Gastroesophageal sphincter (tissue), 4 donors: Measurements from ENCODE around the gene MAPKBP1. TPM values are rescaled to one million over a fixed set of nuclear protein-coding genes. Genes with fewer than 3 reads are reported as not detected.

ENCODE experiments used
- ATAC-seq: fragments of 150-250 bp; one replicate; pipeline ENCODE4 v1.9.1; 2016; ENCODE audit warnings: mild to moderate bottlenecking, moderate library complexity
- H3K27ac ChIP-seq, 4 donors: fragments of 200-600 bp; sonication (generic) in 3 of 4; 1 replicate in 3 of 4; 2 replicates in 1 of 4; pipeline ENCODE4 v1.5.1; 2016 to 2019
- H3K27me3 ChIP-seq: fragments of 200-600 bp; sonication (generic); one replicate; pipeline ENCODE4 v1.5.1; 2019
- H3K36me3 ChIP-seq, 2 donors: fragments of 200-600 bp; sonication (generic); one replicate each; pipeline ENCODE4 v1.5.1; 2019; ENCODE audit warnings: control low read depth in 1 of 2
- H3K4me1 ChIP-seq, 3 donors: fragments of 200-600 bp; sonication (generic); 1 replicate in 2 of 3; 2 replicates in 1 of 3; pipeline ENCODE4 v1.5.1; 2016 to 2019; ENCODE audit warnings: control low read depth in 2 of 3
- H3K4me3 ChIP-seq, 2 donors: fragments of 200-600 bp; sonication (generic); one replicate each; pipeline ENCODE4 v1.5.1; 2019; ENCODE audit warnings: mild to moderate bottlenecking in 1 of 2, moderate library complexity in 1 of 2
- H3K9me3 ChIP-seq, 3 donors: fragments of 200-600 bp; sonication (generic); one replicate each; pipeline ENCODE4 v1.5.1; 2017 to 2019; ENCODE audit warnings: control low read depth in 2 of 3
- EP300 ChIP-seq: sonication (generic); formaldehyde crosslinking; IDR thresholded peaks from one replicate; pipeline ENCODE4 v1.6.1; 2017; ENCODE audit warnings: antibody characterized with exemption, mild to moderate bottlenecking
- POLR2A ChIP-seq, 2 donors: fragments of 450-650 bp; IDR thresholded peaks; one replicate each; pipeline ENCODE4 v1.6.1; 2017; ENCODE audit warnings: antibody characterized with exemption in 2 of 2, mild to moderate bottlenecking in 2 of 2, moderate library complexity in 1 of 2
- POLR2AphosphoS5 ChIP-seq: sonication (generic); formaldehyde crosslinking; IDR thresholded peaks from one replicate; pipeline ENCODE4 v1.6.1; 2017; ENCODE audit warnings: antibody characterized with exemption
- WGBS, 2 donors: methylation state at CpG; one replicate each; pipeline ENCODE4 v1.1.5; 2018; ENCODE audit warnings: low coverage in 1 of 2; 5-methylcytosine and 5-hydroxymethylcytosine counted together
- small RNA-seq, 4 donors: library from RNA; depleted of rRNA; stranded (forward); fragments of <200 nt; gene quantifications; one replicate each; pipeline ENCODE3, GENCODE V24; 2016
- total RNA-seq, 4 donors: library from RNA; depleted of rRNA; stranded (reverse); fragments of >200 nt; gene quantifications; one replicate each; pipeline ENCODE4 v1.1.0, GENCODE V29; 2016
- TF ChIP-seq, protein P1 (sequence below), 4 experiments: fragments of 200-600 bp in 2 of 4; fragments of 450-650 bp in 2 of 4; sonication (generic) in 1 of 4; IDR thresholded peaks; one replicate each; pipeline ENCODE4 v1.5.1; 2017 to 2019; ENCODE audit warnings: antibody characterized with exemption in 4 of 4, mild to moderate bottlenecking in 2 of 4, moderate library complexity in 2 of 4

Gene MAPKBP1
- total RNA-seq, 4 donors from 2014 or later = 25.1 to 48.9 (median 30.6) TPM

DNA sequence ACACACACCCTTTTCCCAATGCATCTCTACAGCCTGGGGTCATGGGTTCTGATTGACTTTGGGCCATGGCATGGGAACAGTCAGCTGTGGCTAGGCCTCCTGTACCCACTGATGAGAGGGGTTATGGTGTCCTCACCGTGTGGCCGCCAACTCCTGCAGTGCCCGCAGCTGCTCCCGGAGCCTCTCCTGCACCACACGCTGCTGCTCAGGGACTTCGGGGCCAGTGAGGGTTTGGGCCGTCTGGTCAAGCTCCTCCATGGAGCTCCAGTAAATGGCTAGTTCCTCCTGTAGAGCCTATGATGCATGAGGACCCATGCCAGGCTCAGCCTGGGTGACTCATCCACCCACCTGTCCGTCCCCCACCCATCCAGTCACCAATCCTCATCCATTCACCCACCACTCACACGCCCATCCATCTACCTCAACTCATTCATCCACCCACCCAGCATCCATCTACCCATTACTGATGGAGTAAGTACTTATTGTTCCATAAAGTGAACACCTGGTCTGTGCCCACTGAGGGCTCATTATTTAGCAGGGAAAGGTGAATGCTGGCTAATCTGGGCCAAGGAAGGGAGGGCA lies 98.0 kb downstream of the MAPKBP1 start:
- Histone ChIP-seq H3K27me3 (no peaks in the 10 kb centered on the region), H3K9me3 (no peaks in the 10 kb centered on the region), H3K4me1 (no peaks in the 10 kb centered on the region), H3K27ac (no peak overlapping the region), H3K36me3 (no peaks in the 10 kb centered on the region), H3K4me3 (no peak overlapping the region)
- ATAC-seq = no peak
- WGBS, 2 donors = 70 to 92% methylated on average over 2 to 3 of the region's 9 CpGs
- no peak for TF ChIP-seq EP300
- TF ChIP-seq POLR2AphosphoS5 = no peak
- TF ChIP-seq, protein P1, sequence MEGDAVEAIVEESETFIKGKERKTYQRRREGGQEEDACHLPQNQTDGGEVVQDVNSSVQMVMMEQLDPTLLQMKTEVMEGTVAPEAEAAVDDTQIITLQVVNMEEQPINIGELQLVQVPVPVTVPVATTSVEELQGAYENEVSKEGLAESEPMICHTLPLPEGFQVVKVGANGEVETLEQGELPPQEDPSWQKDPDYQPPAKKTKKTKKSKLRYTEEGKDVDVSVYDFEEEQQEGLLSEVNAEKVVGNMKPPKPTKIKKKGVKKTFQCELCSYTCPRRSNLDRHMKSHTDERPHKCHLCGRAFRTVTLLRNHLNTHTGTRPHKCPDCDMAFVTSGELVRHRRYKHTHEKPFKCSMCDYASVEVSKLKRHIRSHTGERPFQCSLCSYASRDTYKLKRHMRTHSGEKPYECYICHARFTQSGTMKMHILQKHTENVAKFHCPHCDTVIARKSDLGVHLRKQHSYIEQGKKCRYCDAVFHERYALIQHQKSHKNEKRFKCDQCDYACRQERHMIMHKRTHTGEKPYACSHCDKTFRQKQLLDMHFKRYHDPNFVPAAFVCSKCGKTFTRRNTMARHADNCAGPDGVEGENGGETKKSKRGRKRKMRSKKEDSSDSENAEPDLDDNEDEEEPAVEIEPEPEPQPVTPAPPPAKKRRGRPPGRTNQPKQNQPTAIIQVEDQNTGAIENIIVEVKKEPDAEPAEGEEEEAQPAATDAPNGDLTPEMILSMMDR (IDR thresholded peaks at IDR 0.05) = no peak
- TF ChIP-seq POLR2A (IDR thresholded peaks at IDR 0.05) = no peak

DNA sequence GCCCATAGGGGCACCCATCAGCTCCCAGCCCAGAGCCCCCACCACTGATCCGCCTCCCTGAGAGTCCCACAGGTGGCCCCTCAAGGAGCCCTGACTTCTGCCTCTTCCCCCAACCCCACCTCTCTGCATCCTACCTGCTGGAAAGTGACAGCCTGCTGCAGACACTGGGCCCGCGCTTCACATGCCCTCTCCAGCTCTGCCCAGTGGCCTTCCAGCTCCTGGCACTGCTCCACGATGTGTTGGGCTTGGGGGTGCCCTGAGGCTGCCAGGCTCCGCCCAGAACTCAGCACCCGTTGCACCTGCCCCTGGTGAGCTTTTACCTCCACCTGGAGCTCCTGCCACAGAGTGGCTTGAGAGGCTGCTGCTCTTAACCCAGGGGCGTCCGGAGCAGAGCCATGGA lies 99.4 kb downstream of the MAPKBP1 start:
- Histone ChIP-seq H3K9me3 (no peaks in the 10 kb centered on the region), H3K27ac (no peak overlapping the region), H3K27me3 (no peaks in the 10 kb centered on the region), H3K4me1 (no peaks in the 10 kb centered on the region), H3K36me3 (no peaks in the 10 kb centered on the region), H3K4me3 (no peak overlapping the region)
- no peak for ATAC-seq
- no CpG with 5 or more reads among the region's 8 CpGs for WGBS, 2 donors
- no peak for TF ChIP-seq EP300
- TF ChIP-seq POLR2A (IDR thresholded peaks at IDR 0.05) = no peak
- TF ChIP-seq, protein P1 (IDR thresholded peaks at IDR 0.05) = no peak
- TF ChIP-seq POLR2AphosphoS5 = no peak

DNA sequence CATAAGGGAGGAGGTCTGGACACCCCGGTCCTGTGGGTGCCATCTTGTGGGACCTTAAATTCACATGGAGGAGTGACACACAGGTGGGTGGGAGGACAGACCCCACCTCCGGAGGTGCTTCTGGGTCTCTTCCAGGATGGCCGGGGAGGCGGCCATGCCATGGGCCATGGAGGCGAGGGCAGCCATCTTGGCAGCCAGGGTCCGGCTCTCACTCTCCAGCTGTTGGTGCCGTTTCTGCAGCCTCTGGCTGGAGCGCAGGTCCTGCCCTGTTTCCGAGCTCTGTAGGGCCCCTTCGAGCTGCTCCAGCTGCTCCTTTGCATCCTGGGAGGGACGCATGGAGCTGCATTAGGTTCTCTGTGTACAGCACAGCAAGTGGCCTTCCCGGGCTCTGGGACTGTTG lies 100.5 kb downstream of the MAPKBP1 start:
- TF ChIP-seq POLR2A (IDR thresholded peaks at IDR 0.05) (no peak), POLR2AphosphoS5 (no peak)
- no peak overlapping the region for H3K27ac ChIP-seq
- peaks cover 10% of the 10 kb centered on the region for H3K27me3 ChIP-seq
- H3K4me3 ChIP-seq = no peak overlapping the region
- no peak for ATAC-seq
- 100% methylated on average over 1 to 3 of the region's 12 CpGs for WGBS, 2 donors
- no peaks in the 10 kb centered on the region for H3K4me1 ChIP-seq
- no peaks in the 10 kb centered on the region for H3K9me3 ChIP-seq
- H3K36me3 ChIP-seq = no peaks in the 10 kb centered on the region

DNA sequence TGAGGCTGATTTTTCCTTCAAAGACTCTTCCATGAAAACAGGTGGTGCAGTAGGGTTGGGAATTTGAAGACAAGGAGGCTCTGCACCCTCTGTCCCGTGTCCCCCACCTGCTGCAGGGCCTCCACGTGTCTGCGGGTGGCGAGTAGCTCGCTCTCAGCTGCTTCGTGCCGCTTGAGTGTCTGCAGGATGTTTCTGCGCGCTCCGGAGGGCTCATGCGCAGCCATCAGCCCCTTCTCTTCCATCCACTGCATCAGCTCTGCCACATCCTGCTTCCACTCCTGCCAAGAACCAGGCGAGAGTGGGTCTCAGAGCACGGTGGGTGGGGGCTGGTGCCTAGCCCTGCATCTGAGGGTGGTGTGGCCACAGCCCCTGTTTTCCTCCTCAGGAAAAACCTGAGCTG lies 101.7 kb downstream of the MAPKBP1 start:
- no peaks in the 10 kb centered on the region for H3K36me3 ChIP-seq
- no peak overlapping the region for H3K4me3 ChIP-seq
- WGBS, 2 donors = 70% methylated on average over 2 of the region's 13 CpGs; no CpG with 5 or more reads in 1 of the 2 donors
- no peak overlapping the region for H3K27ac ChIP-seq
- no peaks in the 10 kb centered on the region for H3K9me3 ChIP-seq
- H3K4me1 ChIP-seq = no peaks in the 10 kb centered on the region
- peaks cover 18% of the 10 kb centered on the region for H3K27me3 ChIP-seq
- ATAC-seq = no peak
- TF ChIP-seq, protein P1 (IDR thresholded peaks at IDR 0.05) = no peak
- no peak for TF ChIP-seq POLR2AphosphoS5
- TF ChIP-seq EP300 = no peak
- TF ChIP-seq POLR2A (IDR thresholded peaks at IDR 0.05) = no peak

DNA sequence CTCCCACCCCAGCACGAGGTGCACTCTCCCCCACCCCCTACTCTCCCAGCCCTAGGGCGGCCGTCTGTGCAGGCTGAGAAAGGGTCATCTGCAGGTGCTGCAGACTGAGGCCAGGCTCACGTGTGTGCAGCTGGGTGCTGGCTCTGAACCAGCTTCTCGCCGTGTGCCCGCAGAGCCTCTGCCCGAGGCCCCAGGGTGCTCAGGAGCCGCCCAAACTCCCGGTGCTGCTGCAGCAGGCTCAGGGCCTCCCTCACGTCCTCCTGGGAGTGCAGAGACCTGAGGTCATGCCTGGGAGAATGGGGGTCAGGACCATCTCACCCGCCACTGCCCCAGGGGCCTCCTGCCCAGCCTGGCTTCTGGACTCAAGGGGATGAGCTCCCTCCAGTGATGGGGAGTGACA lies 102.4 kb downstream of the MAPKBP1 start:
- no peak overlapping the region for H3K4me3 ChIP-seq
- H3K9me3 ChIP-seq = no peaks in the 10 kb centered on the region
- H3K36me3 ChIP-seq = no peaks in the 10 kb centered on the region
- WGBS, 2 donors = no CpG with 5 or more reads among the region's 12 CpGs
- peaks cover 19% of the 10 kb centered on the region for H3K27me3 ChIP-seq
- no peak for ATAC-seq
- H3K4me1 ChIP-seq = peaks cover 0 to 4% (median 2%) of the 10 kb centered on the region in 3 donors
- TF ChIP-seq POLR2A (IDR thresholded peaks at IDR 0.05) (no peak), POLR2AphosphoS5 (no peak)
- TF ChIP-seq, protein P1 (IDR thresholded peaks at IDR 0.05) = no peak
- no peak overlapping the region for H3K27ac ChIP-seq

Small RNA genes lying within 50 kb of the gene (small RNA-seq; reads per million reads assigned to genes)
- 0 reads per million in 4 donors for gene JMJD7-PLA2G4B
- 0 to 0.09 (median 0) reads per million in 4 donors for gene MIR4310
- 0 reads per million in 4 donors for gene RNA5SP393

Other genes starting within 250 kb of the MAPKBP1 start
- 10 to 100 TPM; 10.4 to 33.1 (median 12.6) TPM for gene RPAP1, start 230.2 kb upstream of the MAPKBP1 start, total RNA-seq
- 1 to 10 TPM; 3.1 to 9.5 (median 8.4) TPM for gene TYRO3, start 215.3 kb upstream of the MAPKBP1 start, total RNA-seq
- gene MGA, start 114.1 kb upstream of the MAPKBP1 start, total RNA-seq = 10 to 100 TPM; 29.4 to 59.2 (median 44.9) TPM
- gene JMJD7, start 53.6 kb downstream of the MAPKBP1 start, total RNA-seq = 10 to 100 TPM in 1 of 4 donors, 1 to 10 TPM in 3; 6.1 to 12.8 (median 9.3) TPM
- 1 to 10 TPM; 2.5 to 7.0 (median 3.6) TPM for gene PLA2G4B, start 64.4 kb downstream of the MAPKBP1 start, total RNA-seq
- gene SPTBN5, start 119.6 kb downstream of the MAPKBP1 start, total RNA-seq = under 1 TPM; 0.13 to 0.93 (median 0.38) TPM
- 10 to 100 TPM in 3 of 4 donors, 1 to 10 TPM in 1; 10.0 to 25.4 (median 20.3) TPM for gene EHD4, start 198.1 kb downstream of the MAPKBP1 start, total RNA-seq
- gene PLA2G4E, start 246.6 kb downstream of the MAPKBP1 start, total RNA-seq = under 1 TPM in 2 of 4 donors, not detected in 2; 0.08 to 0.67 TPM